Kidney epithelial cell (primary cell): ENCODE results near the gene CEP95. TPM values are rescaled to one million over a fixed set of nuclear protein-coding genes. Genes with fewer than 3 reads are reported as not detected.

Experiments
- DNase-seq: peaks from one replicate; pipeline ENCODE4 v3.0.0-alpha.2; 2010; ENCODE audit warnings: low read depth
- H3K27me3 ChIP-seq: 2 replicates; pipeline ENCODE4 v1.6.0; 2011; ENCODE audit warnings: low read length; ENCODE audit not compliant: control insufficient read depth, insufficient read depth
- H3K36me3 ChIP-seq: 2 replicates; pipeline ENCODE4 v1.5.1; 2011; ENCODE audit warnings: low read length; ENCODE audit not compliant: control insufficient read depth, insufficient read depth
- H3K4me3 ChIP-seq: 2 replicates; pipeline ENCODE4 v1.5.1; 2011; ENCODE audit warnings: low read depth, mild to moderate bottlenecking, control low read depth, low read length
- CTCF ChIP-seq: IDR thresholded peaks from 2 replicates; pipeline ENCODE4 v1.5.1; 2011; ENCODE audit warnings: mild to moderate bottlenecking, moderate library complexity, low read length, control low read depth, inconsistent platforms; ENCODE audit not compliant: insufficient read depth, poor library complexity, severe bottlenecking
- total RNA-seq: library from RNA; depleted of rRNA; stranded (reverse); fragments of >200 nt; gene quantifications from 2 replicates; pipeline ENCODE4 v1.2.3, GENCODE V29; 2015

The CEP95 gene
- total RNA-seq, 1 donor from 2014 or later: 39.8 TPM

- H3K27me3 ChIP-seq: no peaks in the 10 kb centered on the region
- TF ChIP-seq CTCF: no peak
- no peaks in the 10 kb centered on the region for H3K36me3 ChIP-seq
- no peak for DNase-seq
- H3K4me3 ChIP-seq: no peak overlapping the region
Measured at GRCh38 chr17:64580384-64581315, 73.9 kb downstream of the CEP95 start.

- no peaks in the 10 kb centered on the region for H3K27me3 ChIP-seq
- TF ChIP-seq CTCF: no peak
- DNase-seq: no peak
- H3K4me3 ChIP-seq: no peak overlapping the region
- H3K36me3 ChIP-seq: no peaks in the 10 kb centered on the region
Measured at GRCh38 chr17:64583038-64583437, 76.3 kb downstream of the CEP95 start.

- no peak for DNase-seq
- TF ChIP-seq CTCF: no peak
- Histone ChIP-seq H3K4me3 (no peak overlapping the region), H3K36me3 (no peaks in the 10 kb centered on the region), H3K27me3 (no peaks in the 10 kb centered on the region)
Measured at GRCh38 chr17:64585146-64585545, 78.4 kb downstream of the CEP95 start.

Other genes starting within 250 kb of the CEP95 start
- gene TEX2, start 243.7 kb upstream of the CEP95 start, total RNA-seq: 16.5 and 19.0 TPM in 2 replicates
- 1.1 and 1.4 TPM in 2 replicates for gene PECAM1, start 116.1 kb upstream of the CEP95 start, total RNA-seq
- gene MILR1, start 57.9 kb upstream of the CEP95 start, total RNA-seq: not detected in 2 replicates
- 6.9 and 7.6 TPM in 2 replicates for gene POLG2, start 9.9 kb upstream of the CEP95 start, total RNA-seq
- gene DDX5, start 688 bp upstream of the CEP95 start, total RNA-seq: 614 and 1,044 TPM in 2 replicates
- gene SMURF2, start 155.3 kb downstream of the CEP95 start, total RNA-seq: 42.8 and 45.6 TPM in 2 replicates